Measurements from ENCODE around the gene AQP1. TPM values are rescaled to one million over a fixed set of nuclear protein-coding genes. Genes with fewer than 3 reads are reported as not detected.

The AQP1 gene
- total and polyA plus RNA-seq, 10 of the 15 experiments (the other 5 are each of a cell fraction or from before 2014, with no cell fraction given), result 0.03 to 0.64 TPM; not detected in 8

DNA sequence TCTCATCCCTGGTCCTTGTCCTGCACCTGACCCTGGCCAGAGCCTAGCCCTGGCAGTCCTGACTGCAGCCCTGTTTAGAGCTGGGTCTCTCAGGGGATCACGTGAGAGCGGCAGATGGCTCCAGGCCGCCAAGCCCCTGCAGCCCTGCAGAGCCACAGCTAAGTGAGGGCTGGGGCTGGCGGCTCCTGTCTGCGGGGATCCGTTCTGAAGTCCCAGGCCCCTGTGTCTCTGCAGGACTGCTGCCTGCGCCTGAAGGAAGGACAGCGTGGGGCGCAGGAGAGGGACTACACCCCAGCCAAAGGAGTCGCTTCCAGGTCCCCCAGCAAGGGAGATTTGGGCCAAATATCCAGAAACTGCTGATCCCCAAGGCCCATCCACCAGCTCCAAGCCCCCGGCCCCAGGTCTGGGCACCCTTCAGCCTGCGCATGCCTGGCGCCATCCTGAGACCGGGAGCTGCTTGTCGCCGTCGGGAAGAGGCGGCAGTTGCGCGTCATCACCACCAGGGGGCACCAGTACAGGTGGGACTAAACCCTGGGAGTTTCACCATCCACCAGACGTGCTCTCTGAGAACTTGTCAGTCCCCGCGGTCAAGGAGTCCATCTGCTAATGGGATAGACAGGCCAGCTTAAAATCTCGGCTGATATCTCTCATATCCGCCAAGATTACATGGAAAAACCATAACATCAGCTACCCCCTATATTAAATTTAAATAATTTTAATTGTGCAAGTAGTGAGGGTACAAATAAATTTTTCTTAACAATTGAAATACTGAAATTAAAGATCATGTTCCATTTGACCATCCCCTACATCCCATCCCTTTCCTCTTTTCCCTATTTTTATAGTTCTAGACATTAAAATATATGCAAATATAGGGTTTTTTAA, 27.0 kb downstream of the AQP1 start (continued):
- TF ChIP-seq, protein P1, sequence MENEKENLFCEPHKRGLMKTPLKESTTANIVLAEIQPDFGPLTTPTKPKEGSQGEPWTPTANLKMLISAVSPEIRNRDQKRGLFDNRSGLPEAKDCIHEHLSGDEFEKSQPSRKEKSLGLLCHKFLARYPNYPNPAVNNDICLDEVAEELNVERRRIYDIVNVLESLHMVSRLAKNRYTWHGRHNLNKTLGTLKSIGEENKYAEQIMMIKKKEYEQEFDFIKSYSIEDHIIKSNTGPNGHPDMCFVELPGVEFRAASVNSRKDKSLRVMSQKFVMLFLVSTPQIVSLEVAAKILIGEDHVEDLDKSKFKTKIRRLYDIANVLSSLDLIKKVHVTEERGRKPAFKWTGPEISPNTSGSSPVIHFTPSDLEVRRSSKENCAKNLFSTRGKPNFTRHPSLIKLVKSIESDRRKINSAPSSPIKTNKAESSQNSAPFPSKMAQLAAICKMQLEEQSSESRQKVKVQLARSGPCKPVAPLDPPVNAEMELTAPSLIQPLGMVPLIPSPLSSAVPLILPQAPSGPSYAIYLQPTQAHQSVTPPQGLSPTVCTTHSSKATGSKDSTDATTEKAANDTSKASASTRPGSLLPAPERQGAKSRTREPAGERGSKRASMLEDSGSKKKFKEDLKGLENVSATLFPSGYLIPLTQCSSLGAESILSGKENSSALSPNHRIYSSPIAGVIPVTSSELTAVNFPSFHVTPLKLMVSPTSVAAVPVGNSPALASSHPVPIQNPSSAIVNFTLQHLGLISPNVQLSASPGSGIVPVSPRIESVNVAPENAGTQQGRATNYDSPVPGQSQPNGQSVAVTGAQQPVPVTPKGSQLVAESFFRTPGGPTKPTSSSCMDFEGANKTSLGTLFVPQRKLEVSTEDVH (IDR thresholded peaks at IDR 0.05; ENCODE audit: low read depth, partially characterized antibody), result no peak
- TF ChIP-seq MYB (IDR thresholded peaks at IDR 0.05; ENCODE audit: borderline replicate concordance, low read depth, low read length) (no peak), YY1 (IDR thresholded peaks at IDR 0.05; ENCODE audit: low read depth, low read length) (peak; percentile 76), JUND (IDR thresholded peaks at IDR 0.05; ENCODE audit: low read depth, low read length) (no peak), MTA3 (IDR thresholded peaks at IDR 0.05; ENCODE audit: borderline replicate concordance, low read length) (no peak), PML (IDR thresholded peaks at IDR 0.05; ENCODE audit: low read length) (no peak), GATAD2B (conservative IDR thresholded peaks at IDR 0.05; ENCODE audit: low read depth) (no peak; the same call in 1 of the 2 replicates), ZNF217 (IDR thresholded peaks at IDR 0.05) (no peak), ZBED1 (IDR thresholded peaks at IDR 0.05; ENCODE audit: borderline replicate concordance) (no peak), SUPT20H (IDR thresholded peaks at IDR 0.05; ENCODE audit: borderline replicate concordance, control insufficient read depth, low read depth, low read length) (no peak), MYC (IDR thresholded peaks at IDR 0.05; ENCODE audit: insufficient read depth, insufficient read length, insufficient replicate concordance, low read length, severe bottlenecking) (no peak), TAF1 (IDR thresholded peaks at IDR 0.05; ENCODE audit: borderline replicate concordance, low read depth, low read length) (no peak), CHD1 (IDR thresholded peaks at IDR 0.05; ENCODE audit: low read depth, low read length) (no peak), PAX5 (IDR thresholded peaks at IDR 0.05; ENCODE audit: borderline replicate concordance, low read depth, low read length) (no peak)
- TF ChIP-seq, protein P2, sequence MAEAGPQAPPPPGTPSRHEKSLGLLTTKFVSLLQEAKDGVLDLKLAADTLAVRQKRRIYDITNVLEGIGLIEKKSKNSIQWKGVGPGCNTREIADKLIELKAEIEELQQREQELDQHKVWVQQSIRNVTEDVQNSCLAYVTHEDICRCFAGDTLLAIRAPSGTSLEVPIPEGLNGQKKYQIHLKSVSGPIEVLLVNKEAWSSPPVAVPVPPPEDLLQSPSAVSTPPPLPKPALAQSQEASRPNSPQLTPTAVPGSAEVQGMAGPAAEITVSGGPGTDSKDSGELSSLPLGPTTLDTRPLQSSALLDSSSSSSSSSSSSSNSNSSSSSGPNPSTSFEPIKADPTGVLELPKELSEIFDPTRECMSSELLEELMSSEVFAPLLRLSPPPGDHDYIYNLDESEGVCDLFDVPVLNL (IDR thresholded peaks at IDR 0.05; ENCODE audit: low read depth, low read length), result no peak
- TF ChIP-seq, protein P3, sequence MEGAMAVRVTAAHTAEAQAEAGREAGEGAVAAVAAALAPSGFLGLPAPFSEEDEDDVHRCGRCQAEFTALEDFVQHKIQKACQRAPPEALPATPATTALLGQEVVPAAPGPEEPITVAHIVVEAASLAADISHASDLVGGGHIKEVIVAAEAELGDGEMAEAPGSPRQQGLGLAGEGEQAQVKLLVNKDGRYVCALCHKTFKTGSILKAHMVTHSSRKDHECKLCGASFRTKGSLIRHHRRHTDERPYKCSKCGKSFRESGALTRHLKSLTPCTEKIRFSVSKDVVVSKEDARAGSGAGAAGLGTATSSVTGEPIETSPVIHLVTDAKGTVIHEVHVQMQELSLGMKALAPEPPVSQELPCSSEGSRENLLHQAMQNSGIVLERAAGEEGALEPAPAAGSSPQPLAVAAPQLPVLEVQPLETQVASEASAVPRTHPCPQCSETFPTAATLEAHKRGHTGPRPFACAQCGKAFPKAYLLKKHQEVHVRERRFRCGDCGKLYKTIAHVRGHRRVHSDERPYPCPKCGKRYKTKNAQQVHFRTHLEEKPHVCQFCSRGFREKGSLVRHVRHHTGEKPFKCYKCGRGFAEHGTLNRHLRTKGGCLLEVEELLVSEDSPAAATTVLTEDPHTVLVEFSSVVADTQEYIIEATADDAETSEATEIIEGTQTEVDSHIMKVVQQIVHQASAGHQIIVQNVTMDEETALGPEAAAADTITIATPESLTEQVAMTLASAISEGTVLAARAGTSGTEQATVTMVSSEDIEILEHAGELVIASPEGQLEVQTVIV (IDR thresholded peaks at IDR 0.05; ENCODE audit: borderline replicate concordance, partially characterized antibody), result no peak
- TF ChIP-seq, protein P4, sequence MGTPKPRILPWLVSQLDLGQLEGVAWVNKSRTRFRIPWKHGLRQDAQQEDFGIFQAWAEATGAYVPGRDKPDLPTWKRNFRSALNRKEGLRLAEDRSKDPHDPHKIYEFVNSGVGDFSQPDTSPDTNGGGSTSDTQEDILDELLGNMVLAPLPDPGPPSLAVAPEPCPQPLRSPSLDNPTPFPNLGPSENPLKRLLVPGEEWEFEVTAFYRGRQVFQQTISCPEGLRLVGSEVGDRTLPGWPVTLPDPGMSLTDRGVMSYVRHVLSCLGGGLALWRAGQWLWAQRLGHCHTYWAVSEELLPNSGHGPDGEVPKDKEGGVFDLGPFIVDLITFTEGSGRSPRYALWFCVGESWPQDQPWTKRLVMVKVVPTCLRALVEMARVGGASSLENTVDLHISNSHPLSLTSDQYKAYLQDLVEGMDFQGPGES (IDR thresholded peaks at IDR 0.05), result no peak
- TF ChIP-seq, protein P5, sequence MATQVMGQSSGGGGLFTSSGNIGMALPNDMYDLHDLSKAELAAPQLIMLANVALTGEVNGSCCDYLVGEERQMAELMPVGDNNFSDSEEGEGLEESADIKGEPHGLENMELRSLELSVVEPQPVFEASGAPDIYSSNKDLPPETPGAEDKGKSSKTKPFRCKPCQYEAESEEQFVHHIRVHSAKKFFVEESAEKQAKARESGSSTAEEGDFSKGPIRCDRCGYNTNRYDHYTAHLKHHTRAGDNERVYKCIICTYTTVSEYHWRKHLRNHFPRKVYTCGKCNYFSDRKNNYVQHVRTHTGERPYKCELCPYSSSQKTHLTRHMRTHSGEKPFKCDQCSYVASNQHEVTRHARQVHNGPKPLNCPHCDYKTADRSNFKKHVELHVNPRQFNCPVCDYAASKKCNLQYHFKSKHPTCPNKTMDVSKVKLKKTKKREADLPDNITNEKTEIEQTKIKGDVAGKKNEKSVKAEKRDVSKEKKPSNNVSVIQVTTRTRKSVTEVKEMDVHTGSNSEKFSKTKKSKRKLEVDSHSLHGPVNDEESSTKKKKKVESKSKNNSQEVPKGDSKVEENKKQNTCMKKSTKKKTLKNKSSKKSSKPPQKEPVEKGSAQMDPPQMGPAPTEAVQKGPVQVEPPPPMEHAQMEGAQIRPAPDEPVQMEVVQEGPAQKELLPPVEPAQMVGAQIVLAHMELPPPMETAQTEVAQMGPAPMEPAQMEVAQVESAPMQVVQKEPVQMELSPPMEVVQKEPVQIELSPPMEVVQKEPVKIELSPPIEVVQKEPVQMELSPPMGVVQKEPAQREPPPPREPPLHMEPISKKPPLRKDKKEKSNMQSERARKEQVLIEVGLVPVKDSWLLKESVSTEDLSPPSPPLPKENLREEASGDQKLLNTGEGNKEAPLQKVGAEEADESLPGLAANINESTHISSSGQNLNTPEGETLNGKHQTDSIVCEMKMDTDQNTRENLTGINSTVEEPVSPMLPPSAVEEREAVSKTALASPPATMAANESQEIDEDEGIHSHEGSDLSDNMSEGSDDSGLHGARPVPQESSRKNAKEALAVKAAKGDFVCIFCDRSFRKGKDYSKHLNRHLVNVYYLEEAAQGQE (IDR thresholded peaks at IDR 0.05; ENCODE audit: low read depth, low read length), result no peak
